HepG2 (cell line): ENCODE data around the gene LDB3. TPM values are rescaled to one million over a fixed set of nuclear protein-coding genes. Genes with fewer than 3 reads are reported as not detected.

ENCODE experiments used
- ATAC-seq: fragments of 200-7000 bp; cut with Tn5 transposase; 3 replicates; pipeline ENCODE4 v1.9.1; 2020; ENCODE audit warnings: mild to moderate bottlenecking, moderate library complexity
- BruUV-seq: library from RNA; stranded (reverse); fragments of 400-500 nt; replicated peaks from 2 replicates; lab custom pipeline; 2021; lab: Mats Ljungman, UMichigan
- CTCF ChIA-PET: fragments of 300-600 bp; formaldehyde crosslinking; extraction: SDS; loops from one replicate; lab custom pipeline; 2021; ENCODE audit warnings: low total read pairs, inconsistent platforms, low intra/inter-chr PET ratio; lab: Yijun Ruan, JAX
- POLR2A ChIA-PET: fragments of 350-600 bp; sonication (Branson Sonifier 250); formaldehyde crosslinking; loops from one replicate; lab custom pipeline; 2020; ENCODE audit warnings: antibody characterized with exemption, inconsistent platforms; lab: Yijun Ruan, JAX
- DNase-seq: peaks from one replicate; pipeline ENCODE4 v3.0.0-alpha.2; 2015; ENCODE audit warnings: low spot score
- FAIRE-seq: peaks from 3 replicates; lab custom pipeline; 2011; peaks lifted over from hg19 to GRCh38; lab: Jason Lieb, UNC
- H2AFZ ChIP-seq: one replicate; pipeline ENCODE4 v1.6.1; 2011; ENCODE audit warnings: low read length, inconsistent platforms
- H3K27ac ChIP-seq: fragments of 300-600 bp; 3 replicates; pipeline ENCODE4 v1.8.0; 2011; ENCODE audit warnings: mixed run types, mild to moderate bottlenecking, mixed read lengths, low read length, inconsistent platforms; ENCODE audit not compliant: insufficient read depth; ENCODE audit errors: extremely low read length
- H3K27me3 ChIP-seq, 2 experiments: fragments of 200-600 bp in 1 of 2; 2 replicates in 1 of 2; 3 replicates in 1 of 2; pipeline versions ENCODE4 v1.6.0 to v1.8.0; 2011; ENCODE audit warnings: low read length in 2 of 2, mild to moderate bottlenecking in 2 of 2, moderate library complexity in 2 of 2, inconsistent platforms in 1 of 2; ENCODE audit not compliant: insufficient read depth in 2 of 2, control insufficient read depth in 1 of 2
- H3K36me3 ChIP-seq, 2 experiments: fragments of 200-600 bp in 1 of 2; replicated peaks in 1 of 2; 2 replicates in 1 of 2; 3 replicates in 1 of 2; pipeline versions ENCODE4 v1.5.1 to v1.8.0; 2011; ENCODE audit warnings: low read length in 2 of 2, inconsistent platforms in 1 of 2; ENCODE audit not compliant: insufficient read depth in 2 of 2, control insufficient read depth in 1 of 2
- H3K4me1 ChIP-seq: 2 replicates; pipeline ENCODE4 v1.5.1; 2012; ENCODE audit warnings: low read length, inconsistent platforms; ENCODE audit not compliant: insufficient read depth
- H3K4me2 ChIP-seq: 2 replicates; pipeline ENCODE4 v1.6.0; 2011; ENCODE audit warnings: low read depth, low read length, inconsistent platforms
- H3K4me3 ChIP-seq, 3 experiments: fragments of 200-600 bp in 1 of 3; sonication (generic), shearing (Covaris generic) in 1 of 3; replicated peaks in 1 of 3; 2 replicates each; pipeline ENCODE4 v1.5.1; 2011 to 2016; ENCODE audit warnings: low read length in 3 of 3, inconsistent platforms in 2 of 3, low read depth in 2 of 3, mild to moderate bottlenecking in 2 of 3, control low read depth in 1 of 3, mixed read lengths in 1 of 3; ENCODE audit not compliant: insufficient read depth in 1 of 3
- H3K79me2 ChIP-seq: one replicate; pipeline ENCODE4 v1.6.1; 2011; ENCODE audit warnings: low read length, inconsistent platforms; ENCODE audit not compliant: insufficient read depth
- H3K9ac ChIP-seq: 2 replicates; pipeline ENCODE4 v1.6.0; 2011; ENCODE audit warnings: mild to moderate bottlenecking, low read depth, low read length, inconsistent platforms; ENCODE audit not compliant: insufficient read depth
- H3K9me3 ChIP-seq: 2 replicates; pipeline ENCODE4 v1.5.1; 2012; ENCODE audit warnings: mild to moderate bottlenecking, low read length
- H4K20me1 ChIP-seq: 2 replicates; pipeline ENCODE4 v1.6.0; 2011; ENCODE audit warnings: inconsistent platforms, mild to moderate bottlenecking, low read length, moderate library complexity; ENCODE audit not compliant: insufficient read depth
- CHD4 ChIP-seq: fragments of 200-600 bp; sonication (generic); IDR thresholded peaks from 2 replicates; pipeline ENCODE4 v1.7.0; 2017; ENCODE audit warnings: mild to moderate bottlenecking, low read length, borderline replicate concordance
- DNMT1 ChIP-seq: sonication (generic); formaldehyde crosslinking; IDR thresholded peaks from 2 replicates; pipeline ENCODE4 v1.5.1; 2020; ENCODE audit warnings: mild to moderate bottlenecking, missing genetic modification reagents
- FOXO4 ChIP-seq: sonication (generic); formaldehyde crosslinking; conservative IDR thresholded peaks from 2 replicates; pipeline ENCODE4 v1.8.1; 2023; ENCODE audit warnings: missing genetic modification reagents
- POLR2A ChIP-seq, 2 experiments: IDR thresholded peaks; 2 replicates each; pipeline ENCODE4 v1.6.1; 2011; ENCODE audit warnings: low read depth in 2 of 2, low read length in 2 of 2, mild to moderate bottlenecking in 1 of 2, moderate library complexity in 1 of 2; ENCODE audit not compliant: insufficient read depth in 1 of 2
- SOX13 ChIP-seq, 3 experiments: fragments of 450-650 bp in 1 of 3; sonication (generic) in 1 of 3; formaldehyde crosslinking in 1 of 3; IDR thresholded peaks in 2 of 3; conservative IDR thresholded peaks in 1 of 3; 2 replicates each; pipeline versions ENCODE4 v1.5.0 to v1.6.1; 2016 to 2020; ENCODE audit warnings: antibody characterized with exemption in 1 of 3, mild to moderate bottlenecking in 1 of 3, missing compliant biosample characterization in 1 of 3, missing genetic modification reagents in 1 of 3, moderate library complexity in 1 of 3
- TEAD3 ChIP-seq: optimal IDR thresholded peaks from 2 replicates; pipeline ENCODE3; 2016; ENCODE audit warnings: borderline replicate concordance
- TGIF2 ChIP-seq: IDR thresholded peaks from 2 replicates; pipeline ENCODE4 v1.6.1; 2016; ENCODE audit warnings: control low read depth, missing compliant biosample characterization
- YEATS2 ChIP-seq: sonication (generic); formaldehyde crosslinking; IDR thresholded peaks from 2 replicates; pipeline ENCODE4 v1.4.0; 2020; ENCODE audit warnings: missing genetic modification reagents, borderline replicate concordance
- ZBTB38 ChIP-seq: sonication (generic); formaldehyde crosslinking; IDR thresholded peaks from 2 replicates; pipeline ENCODE4 v1.5.1; 2020; ENCODE audit warnings: mild to moderate bottlenecking, missing genetic modification reagents
- ZFYVE20 ChIP-seq: sonication (generic); formaldehyde crosslinking; IDR thresholded peaks from 2 replicates; pipeline ENCODE4 v1.8.0; 2023; ENCODE audit warnings: low read depth, mild to moderate bottlenecking, moderate library complexity, missing genetic modification reagents, borderline replicate concordance
- ZNF138 ChIP-seq: sonication (generic); formaldehyde crosslinking; IDR thresholded peaks from 2 replicates; pipeline ENCODE4 v1.5.0; 2020; ENCODE audit warnings: mild to moderate bottlenecking, low read depth, missing genetic modification reagents
- ZNF234 ChIP-seq: sonication (generic); formaldehyde crosslinking; conservative IDR thresholded peaks from 2 replicates; pipeline ENCODE4 v1.5.1; 2020; ENCODE audit warnings: mild to moderate bottlenecking, missing genetic modification reagents
- WGBS: methylation state at CpG from one replicate; pipeline ENCODE4 v1.1.6; 2017; ENCODE audit warnings: low lambda C conversion rate; 5-methylcytosine and 5-hydroxymethylcytosine counted together
- in situ Hi-C: cut with HindIII; loops from 2 replicates; pipeline ENCODE4 v1.10.0; 2017; ENCODE audit warnings: low pct_unique_long_range_greater_than_20kb; ENCODE audit not compliant: extremely low pct_ligation_motif_present
- intact Hi-C: fragments of 100-400 bp; cut with micrococcal nuclease; formaldehyde crosslinking; loops from one replicate; pipeline ENCODE4 v1.10.0; 2022; ENCODE audit not compliant: unreplicated experiment
- polyA plus RNA-seq, 8 experiments: library from polyadenylated mRNA; depleted of rRNA in 3 of 8; stranded (reverse) in 7 of 8; unstranded in 1 of 8; fragments of >200 nt; fragmentation: Illumina TruSeq in 4 of 8; extraction: Trizol in 4 of 8; gene quantifications; 2 replicates each; pipeline versions ENCODE4 v1.2.1 to v1.2.3, GENCODE V29; 2011 to 2016; ENCODE audit warnings: low read depth in 4 of 8, missing spikeins in 1 of 8, mixed read lengths in 1 of 8; ENCODE audit not compliant: insufficient read depth in 1 of 8
- total RNA-seq, 5 experiments: library from RNA; depleted of rRNA; stranded (reverse); fragments of >200 nt; fragmentation: Illumina TruSeq; extraction: Trizol; gene quantifications; 2 replicates each; pipeline ENCODE4 v1.2.3, GENCODE V29; 2016; ENCODE audit warnings: low read depth in 1 of 5
- TF ChIP-seq, protein P1 (sequence below): sonication (generic); formaldehyde crosslinking; IDR thresholded peaks from 2 replicates; pipeline ENCODE4 v1.4.0; 2020; ENCODE audit warnings: missing genetic modification reagents, borderline replicate concordance

LDB3 gene
- total and polyA plus RNA-seq, 2 of the 13 experiments (the other 11 are each of a cell fraction or from before 2014, with no cell fraction given) = not detected

DNA sequence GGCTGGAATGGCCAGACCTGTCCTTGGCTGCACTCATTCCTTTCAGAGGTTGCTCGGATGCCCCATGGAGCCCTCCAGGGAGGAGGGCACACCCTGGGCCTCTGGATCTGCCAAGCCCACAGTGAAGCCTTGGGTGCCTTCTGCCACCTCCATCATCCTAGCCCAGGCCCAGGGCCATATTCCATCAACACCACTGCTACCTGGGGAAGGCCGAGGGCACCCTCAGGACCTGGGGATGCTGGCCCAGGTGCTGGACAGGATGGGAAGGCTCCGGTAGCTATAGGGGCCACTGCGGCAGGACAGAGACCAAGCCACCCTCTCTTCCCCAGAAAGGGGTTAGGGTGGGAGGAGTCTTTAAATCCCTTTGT lies 13.2 kb upstream of the LDB3 start:
- FAIRE-seq (no peak), DNase-seq (no peak), ATAC-seq (no peak)
- no peak overlapping the region for H2AFZ ChIP-seq
- ChIA-PET POLR2A (interaction anchor here (0.6 kb wide), 1 partner anchor 120 kb away, joined by 3 read pairs; no protein-coding TSS in a partner anchor), CTCF (no interaction called here)
- no peak overlapping the region for H3K4me3 ChIP-seq
- TF ChIP-seq ZBTB38 (CRISPR knock-in tag) = no peak
- no peak for TF ChIP-seq DNMT1 (CRISPR knock-in tag)
- TF ChIP-seq SOX13 (IDR thresholded peaks at IDR 0.05) = no peak
- no peak for TF ChIP-seq SOX13 (CRISPR knock-in tag; conservative IDR thresholded peaks at IDR 0.05 in 1 of 2, IDR thresholded peaks at IDR 0.05 in 1 of 2)
- no peak for TF ChIP-seq YEATS2 (CRISPR knock-in tag)
- no peak for TF ChIP-seq POLR2A (IDR thresholded peaks at IDR 0.05; ENCODE audit: insufficient read depth in 1 of 2, low read depth in 2 of 2, low read length in 2 of 2)
- no peak for TF ChIP-seq TEAD3
- no peak for TF ChIP-seq ZFYVE20 (CRISPR knock-in tag)
- no peak for TF ChIP-seq ZNF138 (CRISPR knock-in tag)
- TF ChIP-seq TGIF2 (CRISPR knock-in tag) = no peak
- TF ChIP-seq, protein P1, sequence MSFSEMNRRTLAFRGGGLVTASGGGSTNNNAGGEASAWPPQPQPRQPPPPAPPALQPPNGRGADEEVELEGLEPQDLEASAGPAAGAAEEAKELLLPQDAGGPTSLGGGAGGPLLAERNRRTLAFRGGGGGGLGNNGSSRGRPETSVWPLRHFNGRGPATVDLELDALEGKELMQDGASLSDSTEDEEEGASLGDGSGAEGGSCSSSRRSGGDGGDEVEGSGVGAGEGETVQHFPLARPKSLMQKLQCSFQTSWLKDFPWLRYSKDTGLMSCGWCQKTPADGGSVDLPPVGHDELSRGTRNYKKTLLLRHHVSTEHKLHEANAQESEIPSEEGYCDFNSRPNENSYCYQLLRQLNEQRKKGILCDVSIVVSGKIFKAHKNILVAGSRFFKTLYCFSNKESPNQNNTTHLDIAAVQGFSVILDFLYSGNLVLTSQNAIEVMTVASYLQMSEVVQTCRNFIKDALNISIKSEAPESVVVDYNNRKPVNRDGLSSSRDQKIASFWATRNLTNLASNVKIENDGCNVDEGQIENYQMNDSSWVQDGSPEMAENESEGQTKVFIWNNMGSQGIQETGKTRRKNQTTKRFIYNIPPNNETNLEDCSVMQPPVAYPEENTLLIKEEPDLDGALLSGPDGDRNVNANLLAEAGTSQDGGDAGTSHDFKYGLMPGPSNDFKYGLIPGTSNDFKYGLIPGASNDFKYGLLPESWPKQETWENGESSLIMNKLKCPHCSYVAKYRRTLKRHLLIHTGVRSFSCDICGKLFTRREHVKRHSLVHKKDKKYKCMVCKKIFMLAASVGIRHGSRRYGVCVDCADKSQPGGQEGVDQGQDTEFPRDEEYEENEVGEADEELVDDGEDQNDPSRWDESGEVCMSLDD (CRISPR knock-in tag) = no peak
- TF ChIP-seq CHD4 = no peak
- TF ChIP-seq ZNF234 (CRISPR knock-in tag) = no peak
- TF ChIP-seq FOXO4 (CRISPR knock-in tag) = no peak
- no peaks in the 10 kb centered on the region for H3K4me1 ChIP-seq
- H3K27me3 ChIP-seq = peaks cover 8 to 53% of the 10 kb centered on the region in 2 experiments
- no peaks in the 10 kb centered on the region for H4K20me1 ChIP-seq
- H3K9me3 ChIP-seq = no peaks in the 10 kb centered on the region
- no TSS peak for BruUV-seq
- no peak overlapping the region for H3K27ac ChIP-seq
- WGBS = 25% methylated on average over 2 of the region's 4 CpGs
- intact Hi-C loops = no loop called here
- in situ Hi-C loops = no loop called here
- no peaks in the 10 kb centered on the region for H3K36me3 ChIP-seq
- H3K4me2 ChIP-seq = no peak overlapping the region
- no peak overlapping the region for H3K9ac ChIP-seq
- H3K79me2 ChIP-seq = no peaks in the 10 kb centered on the region
